ENCODE data around the gene REG4. TPM values are rescaled to one million over a fixed set of nuclear protein-coding genes. Genes with fewer than 3 reads are reported as not detected.

REG4 gene
- total RNA-seq, 1 donor = not detected

- H2AFZ ChIP-seq (ENCODE audit: low read length) = no peak overlapping the region
- H4K20me1 ChIP-seq (ENCODE audit: insufficient read depth, low read length) = no peaks in the 10 kb centered on the region
- H3K4me1 ChIP-seq (ENCODE audit: insufficient read depth, low read length) = peaks cover 11% of the 10 kb centered on the region
- no peaks in the 10 kb centered on the region for H3K79me2 ChIP-seq (ENCODE audit: insufficient read depth, low read length)
- TF ChIP-seq CTCF (IDR thresholded peaks at IDR 0.05; ENCODE audit: extremely low read depth, low read depth, low read length) = no peak
- H3K4me3 ChIP-seq (ENCODE audit: insufficient read depth, low read length) = no peak overlapping the region
- H3K36me3 ChIP-seq (ENCODE audit: insufficient read depth, low read length) = no peaks in the 10 kb centered on the region
- H3K27me3 ChIP-seq (ENCODE audit: insufficient read depth, low read length) = peaks cover 5% of the 10 kb centered on the region
- no peaks in the 10 kb centered on the region for H3K9me3 ChIP-seq (ENCODE audit: low read depth, low read length)
- H3K4me2 ChIP-seq (ENCODE audit: insufficient read depth, low read length) = no peak overlapping the region
- no peak overlapping the region for H3K27ac ChIP-seq (ENCODE audit: low read depth, low read length)
- no peak for DNase-seq (ENCODE audit: insufficient read length, low spot score, missing footprints)
These were observed 13.7 kb downstream of the REG4 start for GRCh38 chr1:119797606-119798005.

GRCh38 chr1:119797162-119797561, 14.1 kb downstream of the REG4 start:
- no peak for TF ChIP-seq CTCF (IDR thresholded peaks at IDR 0.05; ENCODE audit: extremely low read depth, low read depth, low read length)
- Histone ChIP-seq H3K27ac (ENCODE audit: low read depth, low read length) (no peak overlapping the region), H3K4me2 (ENCODE audit: insufficient read depth, low read length) (no peak overlapping the region), H3K36me3 (ENCODE audit: insufficient read depth, low read length) (no peaks in the 10 kb centered on the region), H2AFZ (ENCODE audit: low read length) (no peak overlapping the region), H3K4me3 (ENCODE audit: insufficient read depth, low read length) (no peak overlapping the region), H3K9me3 (ENCODE audit: low read depth, low read length) (no peaks in the 10 kb centered on the region), H3K4me1 (ENCODE audit: insufficient read depth, low read length) (peaks cover 11% of the 10 kb centered on the region), H3K27me3 (ENCODE audit: insufficient read depth, low read length) (peaks cover 3% of the 10 kb centered on the region), H4K20me1 (ENCODE audit: insufficient read depth, low read length) (no peaks in the 10 kb centered on the region), H3K79me2 (ENCODE audit: insufficient read depth, low read length) (no peaks in the 10 kb centered on the region)
- DNase-seq (ENCODE audit: insufficient read length, low spot score, missing footprints) = no peak

- no peaks in the 10 kb centered on the region for H3K79me2 ChIP-seq (ENCODE audit: insufficient read depth, low read length)
- H3K4me3 ChIP-seq (ENCODE audit: insufficient read depth, low read length) = no peak overlapping the region
- no peak for TF ChIP-seq CTCF (IDR thresholded peaks at IDR 0.05; ENCODE audit: extremely low read depth, low read depth, low read length)
- H3K4me2 ChIP-seq (ENCODE audit: insufficient read depth, low read length) = peak overlapping the region; percentile 19
- H3K4me1 ChIP-seq (ENCODE audit: insufficient read depth, low read length) = peaks cover 11% of the 10 kb centered on the region
- no peak overlapping the region for H2AFZ ChIP-seq (ENCODE audit: low read length)
- H3K9me3 ChIP-seq (ENCODE audit: low read depth, low read length) = no peaks in the 10 kb centered on the region
- H3K36me3 ChIP-seq (ENCODE audit: insufficient read depth, low read length) = no peaks in the 10 kb centered on the region
- DNase-seq (ENCODE audit: insufficient read length, low spot score, missing footprints) = no peak
- no peak overlapping the region for H3K27ac ChIP-seq (ENCODE audit: low read depth, low read length)
- H4K20me1 ChIP-seq (ENCODE audit: insufficient read depth, low read length) = no peaks in the 10 kb centered on the region
- peaks cover 3% of the 10 kb centered on the region for H3K27me3 ChIP-seq (ENCODE audit: insufficient read depth, low read length)
These were observed 15.7 kb downstream of the REG4 start for GRCh38 chr1:119795261-119796200.

GRCh38 chr1:119794876-119795240, 16.4 kb downstream of the REG4 start:
- Histone ChIP-seq H3K27ac (ENCODE audit: low read depth, low read length) (no peak overlapping the region), H2AFZ (ENCODE audit: low read length) (no peak overlapping the region), H3K36me3 (ENCODE audit: insufficient read depth, low read length) (no peaks in the 10 kb centered on the region), H3K27me3 (ENCODE audit: insufficient read depth, low read length) (peaks cover 3% of the 10 kb centered on the region), H3K9me3 (ENCODE audit: low read depth, low read length) (no peaks in the 10 kb centered on the region), H3K79me2 (ENCODE audit: insufficient read depth, low read length) (no peaks in the 10 kb centered on the region), H3K4me1 (ENCODE audit: insufficient read depth, low read length) (peaks cover 11% of the 10 kb centered on the region), H3K4me3 (ENCODE audit: insufficient read depth, low read length) (no peak overlapping the region), H3K4me2 (ENCODE audit: insufficient read depth, low read length) (peak overlapping the region; percentile 19), H4K20me1 (ENCODE audit: insufficient read depth, low read length) (no peaks in the 10 kb centered on the region)
- no peak for DNase-seq (ENCODE audit: insufficient read length, low spot score, missing footprints)
- no peak for TF ChIP-seq CTCF (IDR thresholded peaks at IDR 0.05; ENCODE audit: extremely low read depth, low read depth, low read length)

Measured in osteoblast (primary cell).